Naive thymus-derived CD4-positive, alpha-beta T cell (primary cell): ENCODE measurements around the gene TMEM208. TPM values are rescaled to one million over a fixed set of nuclear protein-coding genes. Genes with fewer than 3 reads are reported as not detected.

Source experiments
- ATAC-seq: fragments of 150-1000 bp; cut with Tn5 transposase; 2 replicates; pipeline ENCODE4 v1.10.0; 2021; ENCODE audit warnings: mild to moderate bottlenecking, moderate library complexity
- CTCF ChIA-PET: fragments of 350-600 bp; sonication (Branson Sonifier 250); formaldehyde crosslinking; loops from one replicate; lab custom pipeline; 2021; ENCODE audit warnings: antibody characterized with exemption; lab: Charles Lee
- POLR2A ChIA-PET: fragments of 350-600 bp; sonication (Branson Sonifier 250); formaldehyde crosslinking; loops from one replicate; lab custom pipeline; 2021; ENCODE audit warnings: antibody characterized with exemption, inconsistent platforms; lab: Charles Lee
- DNase-seq, 9 donors: peaks; one replicate each; pipeline versions ENCODE4 v3.0.0 to v3.0.0-alpha.2; 2020 to 2022; ENCODE audit warnings: mixed read lengths in 1 of 9
- H3K27ac ChIP-seq: one replicate; pipeline ENCODE4 v1.7.0; 2013; ENCODE audit warnings: mild to moderate bottlenecking, low read depth, low read length, moderate library complexity
- H3K27me3 ChIP-seq, 2 donors: one replicate each; pipeline ENCODE4 v1.7.0; 2013; ENCODE audit warnings: low read length in 2 of 2, mild to moderate bottlenecking in 2 of 2, moderate library complexity in 2 of 2; ENCODE audit not compliant: control insufficient read depth in 2 of 2, insufficient read depth in 2 of 2
- H3K36me3 ChIP-seq, 3 experiments: 1 replicate in 2 of 3; 2 replicates in 1 of 3; pipeline ENCODE4 v1.7.0; 2013; ENCODE audit warnings: low read length in 3 of 3, mild to moderate bottlenecking in 3 of 3, moderate library complexity in 1 of 3; ENCODE audit not compliant: insufficient read depth in 3 of 3, control insufficient read depth in 2 of 3
- H3K4me1 ChIP-seq, 2 donors: one replicate each; pipeline ENCODE4 v1.7.0; 2013; ENCODE audit warnings: low read length in 2 of 2, mild to moderate bottlenecking in 2 of 2, moderate library complexity in 1 of 2; ENCODE audit not compliant: control insufficient read depth in 2 of 2, insufficient read depth in 2 of 2
- H3K4me3 ChIP-seq: 2 replicates; pipeline ENCODE4 v1.7.0; 2013; ENCODE audit warnings: mild to moderate bottlenecking, low read length
- H3K9me3 ChIP-seq, 3 experiments: 1 replicate in 2 of 3; 2 replicates in 1 of 3; pipeline ENCODE4 v1.7.0; 2013; ENCODE audit warnings: low read length in 3 of 3; ENCODE audit not compliant: control insufficient read depth in 2 of 3
- H3K27ac Mint-ChIP-seq, 9 donors: one replicate each; pipeline ENCODE4 v1.8.0; 2020 to 2022; ENCODE audit warnings: mixed read lengths in 9 of 9, mild to moderate bottlenecking in 8 of 9, moderate library complexity in 5 of 9, inconsistent platforms in 2 of 9
- H3K27me3 Mint-ChIP-seq, 5 donors: one replicate each; pipeline ENCODE4 v1.8.0; 2021 to 2022; ENCODE audit warnings: mixed read lengths in 5 of 5, mild to moderate bottlenecking in 1 of 5
- H3K36me3 Mint-ChIP-seq, 5 donors: one replicate each; pipeline ENCODE4 v1.8.0; 2020 to 2022; ENCODE audit warnings: mixed read lengths in 5 of 5, mild to moderate bottlenecking in 3 of 5, inconsistent platforms in 1 of 5
- H3K4me1 Mint-ChIP-seq, 7 donors: one replicate each; pipeline ENCODE4 v1.8.0; 2020 to 2022; ENCODE audit warnings: mixed read lengths in 7 of 7, mild to moderate bottlenecking in 3 of 7, inconsistent platforms in 1 of 7
- H3K4me3 Mint-ChIP-seq, 10 donors: one replicate each; pipeline ENCODE4 v1.8.0; 2020 to 2022; ENCODE audit warnings: mild to moderate bottlenecking in 10 of 10, mixed read lengths in 10 of 10, moderate library complexity in 6 of 10, inconsistent platforms in 2 of 10
- H3K9me3 Mint-ChIP-seq, 11 donors: one replicate each; pipeline ENCODE4 v1.8.0; 2020 to 2022; ENCODE audit warnings: mixed read lengths in 11 of 11, mild to moderate bottlenecking in 4 of 11, inconsistent platforms in 1 of 11, moderate library complexity in 1 of 11
- intact Hi-C, 2 donors: fragments of 100-400 bp; cut with micrococcal nuclease; formaldehyde crosslinking; loops; one replicate each; pipeline ENCODE4 v1.15.1; 2023
- polyA plus RNA-seq, 2 donors: library from polyadenylated mRNA; unstranded; fragments of 300-500 nt; fragmentation: Illumina TruSeq; gene quantifications; one replicate each; pipeline ENCODE4 v1.2.3, GENCODE V29; 2021
- total RNA-seq, 6 experiments: library from RNA in 5 of 6; stranded (reverse) in 5 of 6; gene quantifications; 1 replicate in 5 of 6; 2 replicates in 1 of 6; pipeline ENCODE4 v1.2.3 and lab custom pipeline; 2021 to 2026

TMEM208 gene
- total and polyA plus RNA-seq, 7 experiments from 2014 or later, result 27.6 to 88.3 (median 40.1) TPM

DNA sequence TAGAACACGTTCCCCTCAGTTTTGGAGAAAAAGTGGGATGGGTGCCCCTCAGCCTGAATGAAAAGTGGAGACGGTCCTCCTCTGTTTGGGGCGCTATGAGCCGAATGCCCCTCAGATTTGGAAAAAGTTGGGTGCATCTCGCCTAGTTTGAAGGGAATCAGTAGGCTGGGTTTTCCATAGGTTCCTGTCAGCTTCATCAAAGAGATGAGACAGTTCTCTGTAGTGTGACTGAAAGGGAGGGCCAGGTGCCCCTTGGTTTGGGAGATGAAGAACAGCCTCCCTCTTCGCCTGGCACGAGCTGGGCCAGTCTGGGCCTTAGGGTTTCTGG, 21.1 kb downstream of the TMEM208 start:
- peaks cover 0 to 20% (median 0%) of the 10 kb centered on the region in 5 donors for H3K27me3 Mint-ChIP-seq
- no peak for DNase-seq
- intact Hi-C loops, result loop anchor here in 1 of 2 donors (2.0 to 10.0 kb wide), 4 partner anchors 234 to 1884 kb away; partner anchors contain the start of genes AGRP, ATP6V0D1, CENPT and CHTF8
- H3K9me3 Mint-ChIP-seq, result no peaks in the 10 kb centered on the region
- H3K27me3 ChIP-seq, result no peaks in the 10 kb centered on the region
- peaks cover 37 to 50% (median 41%) of the 10 kb centered on the region in 7 donors for H3K4me1 Mint-ChIP-seq
- POLR2A ChIA-PET, result interaction anchor here (0.6 to 2.8 kb wide), 5 partner anchors 9 to 90 kb away, joined by 3 to 20 read pairs (median 3); partner anchors contain the start of gene TMEM208
- peak overlapping the region; percentile 83 to 96 (median 91) for H3K4me3 Mint-ChIP-seq
- H3K36me3 ChIP-seq, result no peaks in the 10 kb centered on the region
- no peak for ATAC-seq
- peak overlapping the region; percentile 57 for H3K27ac ChIP-seq
- CTCF ChIA-PET, result interaction anchor here (0.7 to 1.0 kb wide), 3 partner anchors 19 to 24 kb away, joined by 3 to 4 read pairs (median 3); partner anchors contain the start of gene TMEM208
- no peaks in the 10 kb centered on the region for H3K36me3 Mint-ChIP-seq
- peak overlapping the region; percentile 70 to 92 (median 76) for H3K27ac Mint-ChIP-seq
- H3K9me3 ChIP-seq, result no peaks in the 10 kb centered on the region
- H3K4me1 ChIP-seq, result peaks cover 31 to 39% of the 10 kb centered on the region in 2 donors
- H3K4me3 ChIP-seq, result peak overlapping the region; percentile 68

DNA sequence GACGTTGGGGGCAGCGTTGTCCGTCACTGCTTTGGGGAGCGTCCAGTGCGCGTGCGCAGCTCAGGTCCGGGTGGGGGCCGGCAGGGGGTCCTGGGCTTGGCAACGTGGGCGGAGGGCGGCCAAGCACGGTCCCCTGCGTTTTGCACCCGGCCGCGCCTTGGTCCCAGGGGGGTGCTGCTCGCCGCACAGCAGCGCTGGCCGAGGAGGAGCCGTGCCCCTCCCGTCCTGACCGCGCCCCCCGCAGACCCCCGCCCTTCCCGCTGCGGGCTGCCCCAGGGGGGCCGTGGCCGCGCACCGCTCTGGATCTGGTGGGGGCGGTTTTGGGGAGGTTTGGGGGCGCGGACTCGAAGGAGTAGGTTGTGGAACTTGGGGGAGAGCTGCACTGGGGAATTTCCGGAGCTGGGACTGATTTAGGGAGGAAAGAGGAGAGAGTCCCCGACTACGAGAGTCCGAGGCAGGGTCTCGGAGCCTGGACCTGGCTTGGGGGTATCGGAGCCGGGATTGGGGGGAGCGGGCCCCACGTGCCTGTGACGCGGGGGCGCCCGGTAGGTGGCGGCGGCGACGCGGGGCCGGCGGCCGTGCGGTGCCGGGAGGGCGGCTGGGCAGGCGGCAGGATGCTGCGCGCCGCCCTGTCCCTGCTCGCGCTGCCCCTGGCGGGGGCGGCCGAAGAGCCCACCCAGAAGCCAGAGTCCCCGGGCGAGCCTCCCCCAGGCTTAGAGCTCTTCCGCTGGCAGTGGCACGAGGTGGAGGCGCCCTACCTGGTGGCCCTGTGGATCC, 21.7 kb downstream of the TMEM208 start, which contains the start of gene SLC9A5:
TSS of gene SLC9A5 (plus strand) at position 579 of the 777 bp plus-strand sequence. CDS start at position 615, 36 bp downstream.
- Mint-ChIP-seq H3K27me3 (peaks cover 0 to 20% (median 0%) of the 10 kb centered on the region in 5 donors), H3K9me3 (no peaks in the 10 kb centered on the region), H3K27ac (peak within 1 kb of the TSS; percentile 70 to 92 (median 80)), H3K4me1 (peaks cover 35 to 50% (median 41%) of the 10 kb centered on the region in 7 donors), H3K36me3 (no peaks in the 10 kb centered on the region), H3K4me3 (peak within 1 kb of the TSS; percentile 86 to 96 (median 91))
- Histone ChIP-seq H3K27ac (peak within 1 kb of the TSS; percentile 57), H3K4me1 (peaks cover 31 to 37% of the 10 kb centered on the region in 2 donors), H3K4me3 (peak within 1 kb of the TSS; percentile 68), H3K36me3 (no peaks in the 10 kb centered on the region), H3K27me3 (no peaks in the 10 kb centered on the region), H3K9me3 (no peaks in the 10 kb centered on the region)
- peak in 4 of 9 donors; percentile 10 to 68 (median 26) for DNase-seq
- ATAC-seq, result no peak
- ChIA-PET POLR2A (interaction anchor here (0.9 to 2.8 kb wide), 4 partner anchors 14 to 91 kb away, joined by 3 to 20 read pairs (median 4); partner anchors contain the start of gene TMEM208), CTCF (interaction anchor here (0.7 kb wide), 1 partner anchor 56 kb away, joined by 3 read pairs; no protein-coding TSS in a partner anchor)
- intact Hi-C loops, result loop anchor here in 1 of 2 donors (2.0 to 10.0 kb wide), 4 partner anchors 234 to 1884 kb away; partner anchors contain the start of genes AGRP, ATP6V0D1, CENPT and CHTF8

DNA sequence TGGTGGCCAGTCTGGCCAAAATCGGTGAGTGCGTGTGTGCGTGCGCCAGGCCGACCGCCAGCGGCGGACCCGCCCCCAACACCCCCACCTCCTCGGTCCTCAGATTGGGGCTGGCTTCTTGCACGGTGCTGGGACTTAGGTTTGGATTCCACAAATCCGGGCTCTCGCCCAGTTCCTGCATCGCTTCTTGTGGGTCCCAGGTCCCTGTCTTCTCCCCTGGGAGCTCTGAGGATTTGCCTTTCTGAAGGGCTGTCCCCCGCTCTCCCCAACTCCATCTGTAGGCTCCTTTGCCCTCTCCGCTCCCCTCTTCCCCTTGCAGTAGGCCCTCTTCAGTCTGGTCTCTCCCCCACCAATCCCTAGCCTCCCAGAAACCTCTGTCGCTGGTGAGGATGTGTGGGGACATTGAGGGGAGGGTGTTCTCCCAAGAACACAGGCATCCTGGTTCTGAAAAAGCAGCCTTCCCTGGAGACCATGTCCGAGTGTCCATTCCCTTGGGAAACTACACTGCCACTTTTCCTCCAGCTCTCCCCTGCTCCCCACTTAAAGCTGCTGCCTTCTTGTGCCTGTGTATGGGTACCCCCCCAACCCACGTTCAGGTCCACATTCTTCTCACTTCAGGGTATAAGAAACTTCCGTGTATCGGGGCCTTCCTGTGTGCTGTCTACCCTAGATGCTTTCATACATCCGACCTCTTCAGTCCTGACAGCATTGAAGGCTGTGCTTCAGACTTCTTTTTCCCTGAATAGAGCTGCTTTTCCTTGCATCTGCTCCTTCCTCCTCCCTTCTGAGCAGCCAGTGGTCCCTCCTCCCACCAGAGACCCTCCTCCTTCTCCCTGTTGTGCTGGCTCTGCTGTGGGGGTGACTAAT, 22.5 kb downstream of the TMEM208 start:
- H3K4me3 Mint-ChIP-seq, result peak overlapping the region; percentile 73 to 96 (median 82)
- H3K9me3 Mint-ChIP-seq, result no peaks in the 10 kb centered on the region
- peaks cover 30 to 44% (median 34%) of the 10 kb centered on the region in 7 donors for H3K4me1 Mint-ChIP-seq
- H3K4me1 ChIP-seq, result peaks cover 27 to 29% of the 10 kb centered on the region in 2 donors
- no peaks in the 10 kb centered on the region for H3K36me3 ChIP-seq
- intact Hi-C loops, result loop anchor here in 1 of 2 donors (2.0 to 10.0 kb wide), 4 partner anchors 233 to 1883 kb away; partner anchors contain the start of genes AGRP, ATP6V0D1, CENPT and CHTF8
- peaks cover 0 to 20% (median 0%) of the 10 kb centered on the region in 5 donors for H3K27me3 Mint-ChIP-seq
- DNase-seq (no peak), ATAC-seq (no peak)
- no peaks in the 10 kb centered on the region for H3K9me3 ChIP-seq
- ChIA-PET CTCF (interaction anchor here (0.7 kb wide), 1 partner anchor 57 kb away, joined by 3 read pairs; no protein-coding TSS in a partner anchor), POLR2A (interaction anchor here (0.7 to 1.8 kb wide), 2 partner anchors 92 to 662 kb away, joined by 3 to 4 read pairs; no protein-coding TSS in a partner anchor)
- H3K36me3 Mint-ChIP-seq, result no peaks in the 10 kb centered on the region
- peak overlapping the region; percentile 32 for H3K4me3 ChIP-seq
- no peaks in the 10 kb centered on the region for H3K27me3 ChIP-seq
- H3K27ac ChIP-seq, result no peak overlapping the region
- peak overlapping the region in 5 of 9 donors; percentile 34 to 89 (median 65) for H3K27ac Mint-ChIP-seq

DNA sequence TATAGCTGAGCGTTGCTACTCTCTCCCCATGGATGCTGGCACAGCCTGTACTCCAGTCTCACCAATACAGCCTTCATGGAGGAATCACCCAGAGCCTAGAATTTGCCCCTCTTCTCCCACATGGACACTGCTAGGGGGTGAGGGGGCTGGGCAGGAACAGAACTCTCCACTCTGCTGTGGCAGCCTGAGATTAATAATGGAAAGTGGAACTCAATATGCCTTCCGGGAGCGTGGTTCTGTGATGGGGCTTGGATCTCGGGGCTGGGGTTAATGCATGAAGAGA, 23.1 kb downstream of the TMEM208 start:
- CTCF ChIA-PET, result interaction anchor here (0.5 kb wide), 1 partner anchor 77 kb away, joined by 3 read pairs; no protein-coding TSS in a partner anchor
- no peaks in the 10 kb centered on the region for H3K27me3 ChIP-seq

DNA sequence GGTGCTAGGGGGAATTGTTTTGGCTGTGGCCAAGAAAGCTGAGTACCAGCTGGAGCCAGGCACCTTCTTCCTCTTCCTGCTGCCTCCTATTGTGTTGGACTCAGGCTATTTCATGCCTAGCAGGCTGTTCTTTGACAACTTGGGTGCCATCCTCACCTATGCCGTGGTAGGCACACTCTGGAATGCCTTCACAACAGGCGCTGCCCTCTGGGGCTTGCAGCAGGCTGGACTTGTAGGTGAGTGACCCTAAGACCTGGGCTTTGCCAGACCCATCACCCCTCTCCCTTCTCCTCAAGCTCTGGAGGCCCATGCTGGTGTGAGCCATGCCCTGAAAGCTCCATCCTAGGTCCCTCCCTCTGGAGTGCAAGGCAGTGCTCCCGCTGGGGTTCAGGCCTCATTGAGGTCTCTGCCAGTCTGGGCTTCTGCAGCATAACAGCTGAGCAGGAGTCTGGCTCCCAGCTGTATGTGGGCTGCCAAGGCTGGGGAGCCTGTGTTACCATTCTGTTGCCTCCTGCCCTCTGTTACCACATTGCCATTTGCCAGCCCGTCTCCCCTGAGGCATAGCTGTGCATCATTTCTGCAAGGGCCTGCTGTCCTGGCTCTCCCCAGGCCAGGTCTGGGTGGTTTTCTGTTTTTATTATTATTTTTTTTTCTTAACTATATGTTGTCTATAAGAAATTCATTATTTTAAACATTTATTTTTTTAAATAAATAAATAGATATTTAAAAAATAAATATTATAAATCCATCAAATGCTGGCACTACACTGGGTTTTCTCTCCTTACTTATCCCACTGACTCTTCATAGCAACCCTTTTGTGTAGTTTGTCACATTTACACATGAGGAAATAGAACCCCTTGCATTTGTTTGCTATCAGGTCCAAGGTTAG, 25.9 kb downstream of the TMEM208 start:
- intact Hi-C loops, result no loop called here
- ChIA-PET POLR2A (no interaction called here), CTCF (no interaction called here)
- H3K27ac ChIP-seq, result no peak overlapping the region
- H3K36me3 Mint-ChIP-seq, result no peaks in the 10 kb centered on the region
- H3K4me1 ChIP-seq, result peaks cover 10 to 14% of the 10 kb centered on the region in 2 donors
- peaks cover 0 to 23% (median 3%) of the 10 kb centered on the region in 5 donors for H3K27me3 Mint-ChIP-seq
- H3K9me3 ChIP-seq, result no peaks in the 10 kb centered on the region
- no peak for ATAC-seq
- H3K4me1 Mint-ChIP-seq, result peaks cover 15 to 24% (median 18%) of the 10 kb centered on the region in 7 donors
- H3K36me3 ChIP-seq, result no peaks in the 10 kb centered on the region
- no peak for DNase-seq
- H3K4me3 Mint-ChIP-seq, result peak overlapping the region in 1 of 10 donors; percentile 5
- H3K27ac Mint-ChIP-seq, result no peak overlapping the region
- no peak overlapping the region for H3K4me3 ChIP-seq
- no peaks in the 10 kb centered on the region for H3K9me3 Mint-ChIP-seq
- H3K27me3 ChIP-seq, result no peaks in the 10 kb centered on the region

More for the DNA sequence above, 23.1 kb downstream of the TMEM208 start:
- Mint-ChIP-seq H3K9me3 (no peaks in the 10 kb centered on the region), H3K4me3 (peak overlapping the region; percentile 73 to 96 (median 82)), H3K27ac (peak overlapping the region in 3 of 9 donors; percentile 34 to 70 (median 62)), H3K27me3 (peaks cover 0 to 20% (median 0%) of the 10 kb centered on the region in 5 donors), H3K36me3 (no peaks in the 10 kb centered on the region), H3K4me1 (peaks cover 25 to 38% (median 28%) of the 10 kb centered on the region in 7 donors)
- Histone ChIP-seq H3K36me3 (no peaks in the 10 kb centered on the region), H3K4me3 (no peak overlapping the region), H3K9me3 (no peaks in the 10 kb centered on the region), H3K27ac (no peak overlapping the region), H3K4me1 (peaks cover 21 to 24% of the 10 kb centered on the region in 2 donors)
- ATAC-seq, result no peak
- intact Hi-C loops, result no loop called here
- POLR2A ChIA-PET, result interaction anchor here (0.7 to 1.8 kb wide), 2 partner anchors 92 to 661 kb away, joined by 3 to 4 read pairs; no protein-coding TSS in a partner anchor
- no peak for DNase-seq
